HepG2 (cell line): Measurements from ENCODE around the gene KLF7.

ENCODE experiments used
- EZH2 ChIP-seq: conservative IDR thresholded peaks from 2 replicates; pipeline ENCODE4 v1.6.1; 2012; ENCODE audit warnings: mild to moderate bottlenecking, low read depth, low read length, moderate library complexity
- PPARG ChIP-seq: conservative IDR thresholded peaks from 2 replicates; pipeline ENCODE4 v1.6.1; 2016; ENCODE audit warnings: missing biosample characterization, missing genetic modification reagents
- SAFB2 ChIP-seq: sonication (generic); formaldehyde crosslinking; IDR thresholded peaks from 2 replicates; pipeline ENCODE4 v1.5.1; 2020; ENCODE audit warnings: missing genetic modification reagents, low read depth, mild to moderate bottlenecking, borderline replicate concordance
- ZNF263 ChIP-seq: sonication (generic); formaldehyde crosslinking; IDR thresholded peaks from 2 replicates; pipeline ENCODE4 v1.4.0; 2020; ENCODE audit warnings: missing genetic modification reagents
- ZNF274 ChIP-seq: sonication (generic); formaldehyde crosslinking; IDR thresholded peaks from 2 replicates; pipeline ENCODE4 v1.5.1; 2020; ENCODE audit warnings: mild to moderate bottlenecking, missing genetic modification reagents
- TF ChIP-seq, protein P1 (sequence below): sonication (generic); formaldehyde crosslinking; IDR thresholded peaks from 2 replicates; pipeline ENCODE4 v1.5.0; 2020; ENCODE audit warnings: mild to moderate bottlenecking, missing genetic modification reagents, moderate library complexity
- TF ChIP-seq, protein P2 (sequence below): IDR thresholded peaks from 2 replicates; pipeline ENCODE4 v1.6.1; 2012; ENCODE audit warnings: inconsistent platforms

DNA sequence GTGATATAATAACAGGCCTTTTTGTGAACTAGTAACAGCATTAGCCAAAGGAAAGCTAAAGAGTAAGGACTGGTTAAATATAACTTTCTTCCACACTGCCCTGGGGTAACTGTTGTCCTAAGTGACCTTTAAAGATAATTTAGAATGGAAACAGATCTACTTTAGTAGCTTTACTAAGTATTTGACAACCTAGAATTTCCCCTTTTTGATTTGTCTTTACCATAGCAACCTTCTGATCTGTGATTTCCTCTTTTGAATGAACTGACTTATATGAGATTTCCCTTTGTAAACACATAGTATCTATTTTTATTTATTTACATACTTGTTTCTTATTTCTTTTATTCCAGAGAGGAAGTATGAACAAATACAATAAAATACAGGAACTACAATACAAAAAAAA is 10.5 kb upstream of the KLF7 start:
- TF ChIP-seq PPARG (CRISPR knock-in tag) (no peak), ZNF263 (no peak), SAFB2 (no peak), EZH2 (no peak), ZNF274 (CRISPR knock-in tag) (no peak)
- TF ChIP-seq, protein P1, sequence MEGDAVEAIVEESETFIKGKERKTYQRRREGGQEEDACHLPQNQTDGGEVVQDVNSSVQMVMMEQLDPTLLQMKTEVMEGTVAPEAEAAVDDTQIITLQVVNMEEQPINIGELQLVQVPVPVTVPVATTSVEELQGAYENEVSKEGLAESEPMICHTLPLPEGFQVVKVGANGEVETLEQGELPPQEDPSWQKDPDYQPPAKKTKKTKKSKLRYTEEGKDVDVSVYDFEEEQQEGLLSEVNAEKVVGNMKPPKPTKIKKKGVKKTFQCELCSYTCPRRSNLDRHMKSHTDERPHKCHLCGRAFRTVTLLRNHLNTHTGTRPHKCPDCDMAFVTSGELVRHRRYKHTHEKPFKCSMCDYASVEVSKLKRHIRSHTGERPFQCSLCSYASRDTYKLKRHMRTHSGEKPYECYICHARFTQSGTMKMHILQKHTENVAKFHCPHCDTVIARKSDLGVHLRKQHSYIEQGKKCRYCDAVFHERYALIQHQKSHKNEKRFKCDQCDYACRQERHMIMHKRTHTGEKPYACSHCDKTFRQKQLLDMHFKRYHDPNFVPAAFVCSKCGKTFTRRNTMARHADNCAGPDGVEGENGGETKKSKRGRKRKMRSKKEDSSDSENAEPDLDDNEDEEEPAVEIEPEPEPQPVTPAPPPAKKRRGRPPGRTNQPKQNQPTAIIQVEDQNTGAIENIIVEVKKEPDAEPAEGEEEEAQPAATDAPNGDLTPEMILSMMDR (CRISPR knock-in tag), result no peak
- TF ChIP-seq, protein P2, sequence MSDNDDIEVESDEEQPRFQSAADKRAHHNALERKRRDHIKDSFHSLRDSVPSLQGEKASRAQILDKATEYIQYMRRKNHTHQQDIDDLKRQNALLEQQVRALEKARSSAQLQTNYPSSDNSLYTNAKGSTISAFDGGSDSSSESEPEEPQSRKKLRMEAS, result no peak
